ENCODE data around the gene ACOT6. TPM values are rescaled to one million over a fixed set of nuclear protein-coding genes. Genes with fewer than 3 reads are reported as not detected.
"Not testable (repeated sequence)": the region's sequence is repeated elsewhere in the genome, so short reads cannot be mapped to it uniquely, and the experiment has no call there.

The ACOT6 gene
- total RNA-seq, 1 donor from 2014 or later, result not detected

DNA sequence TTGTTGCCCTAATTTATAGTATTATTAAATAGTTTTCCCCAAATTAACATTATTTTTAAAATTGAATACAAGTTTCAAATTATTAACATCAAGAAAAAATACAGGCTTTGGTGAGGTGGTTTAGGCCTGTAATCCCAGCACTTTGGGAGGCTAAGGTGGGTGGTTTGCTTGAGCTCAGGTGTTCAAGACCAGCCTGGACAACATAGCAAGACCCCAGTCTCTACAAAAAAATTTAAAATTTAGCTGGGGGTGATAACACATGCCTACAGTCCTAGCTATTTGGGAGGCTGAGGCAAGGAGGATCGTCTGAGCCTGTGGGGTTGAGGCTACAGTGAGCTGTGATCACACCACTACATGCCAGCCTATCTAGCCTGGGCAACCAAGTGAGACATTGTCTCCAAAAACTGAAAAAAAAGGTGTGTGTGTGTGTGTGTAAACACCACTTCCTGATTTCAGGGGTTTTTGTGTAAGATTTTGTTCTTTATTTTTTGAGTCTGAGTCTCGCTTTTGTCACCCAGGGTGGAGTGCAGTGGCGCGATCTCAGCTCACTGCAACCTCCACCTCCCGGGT lies 28.6 kb downstream of the ACOT6 start:
- TF ChIP-seq, protein P1, sequence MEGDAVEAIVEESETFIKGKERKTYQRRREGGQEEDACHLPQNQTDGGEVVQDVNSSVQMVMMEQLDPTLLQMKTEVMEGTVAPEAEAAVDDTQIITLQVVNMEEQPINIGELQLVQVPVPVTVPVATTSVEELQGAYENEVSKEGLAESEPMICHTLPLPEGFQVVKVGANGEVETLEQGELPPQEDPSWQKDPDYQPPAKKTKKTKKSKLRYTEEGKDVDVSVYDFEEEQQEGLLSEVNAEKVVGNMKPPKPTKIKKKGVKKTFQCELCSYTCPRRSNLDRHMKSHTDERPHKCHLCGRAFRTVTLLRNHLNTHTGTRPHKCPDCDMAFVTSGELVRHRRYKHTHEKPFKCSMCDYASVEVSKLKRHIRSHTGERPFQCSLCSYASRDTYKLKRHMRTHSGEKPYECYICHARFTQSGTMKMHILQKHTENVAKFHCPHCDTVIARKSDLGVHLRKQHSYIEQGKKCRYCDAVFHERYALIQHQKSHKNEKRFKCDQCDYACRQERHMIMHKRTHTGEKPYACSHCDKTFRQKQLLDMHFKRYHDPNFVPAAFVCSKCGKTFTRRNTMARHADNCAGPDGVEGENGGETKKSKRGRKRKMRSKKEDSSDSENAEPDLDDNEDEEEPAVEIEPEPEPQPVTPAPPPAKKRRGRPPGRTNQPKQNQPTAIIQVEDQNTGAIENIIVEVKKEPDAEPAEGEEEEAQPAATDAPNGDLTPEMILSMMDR (IDR thresholded peaks at IDR 0.05), result no peak
- intact Hi-C loops (cut with DNase I), result no loop called here
- peaks cover 14% of the 10 kb centered on the region for H3K4me1 ChIP-seq
- ATAC-seq (no peak), DNase-seq (no peak)
- H3K27me3 ChIP-seq (ENCODE audit: low read depth), result no peaks in the 10 kb centered on the region
- H3K9me3 ChIP-seq, result no peaks in the 10 kb centered on the region
- no peak overlapping the region for H3K27ac ChIP-seq
- no peaks in the 10 kb centered on the region for H3K36me3 ChIP-seq
- no peak overlapping the region for H3K4me3 ChIP-seq

DNA sequence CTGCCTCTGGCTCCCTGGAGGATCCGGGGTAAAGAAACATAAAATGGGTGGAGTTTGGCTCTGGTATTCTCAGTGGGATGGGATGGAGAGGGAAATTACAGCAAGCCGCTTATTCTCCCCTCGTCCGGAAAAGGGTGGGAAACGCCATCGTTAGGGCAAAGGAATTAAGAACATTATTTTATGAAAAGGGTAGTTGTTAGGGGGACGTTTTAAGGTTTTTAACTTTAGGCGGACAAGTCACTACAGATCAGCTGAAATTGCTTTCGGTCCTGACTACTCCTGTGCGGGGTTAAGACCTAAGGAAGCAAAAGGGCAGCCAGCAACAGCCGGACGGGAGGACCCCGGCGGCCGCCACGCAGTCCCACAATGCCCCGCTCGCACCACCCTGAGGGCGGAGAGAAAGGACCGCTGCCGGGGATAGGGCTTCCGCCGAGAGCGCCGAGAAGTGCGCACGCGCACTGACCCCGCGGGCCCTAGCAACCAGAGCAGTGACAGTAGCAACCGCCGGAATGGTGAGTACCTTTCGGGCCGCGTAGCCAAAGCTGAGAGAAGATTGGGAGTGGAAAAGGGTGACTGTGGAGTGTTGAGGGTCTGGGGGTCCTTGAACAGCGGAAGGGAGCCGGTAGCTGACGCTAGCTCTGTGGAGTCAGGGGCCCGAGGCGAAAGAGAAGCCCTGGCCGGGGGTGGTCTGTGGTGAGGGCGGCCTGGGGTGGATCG lies 32.4 kb downstream of the ACOT6 start, which contains the start of gene DNAL1:
Gene DNAL1 (plus strand): TSS at position 456 of the 717 bp plus-strand sequence. CDS start 54 bp downstream, at position 510.
- TF ChIP-seq, protein P1 (IDR thresholded peaks at IDR 0.05), result no peak
- Histone ChIP-seq H3K27ac (peak within 1 kb of the TSS; percentile 85), H3K4me1 (peaks cover 15% of the 10 kb centered on the region), H3K9me3 (no peaks in the 10 kb centered on the region), H3K27me3 (ENCODE audit: low read depth) (no peaks in the 10 kb centered on the region), H3K4me3 (peak within 1 kb of the TSS; percentile 90), H3K36me3 (no peaks in the 10 kb centered on the region)
- intact Hi-C loops (cut with DNase I), result no loop called here
- DNase-seq (peak; percentile 96), ATAC-seq (peak; percentile 99 to 100)

DNA sequence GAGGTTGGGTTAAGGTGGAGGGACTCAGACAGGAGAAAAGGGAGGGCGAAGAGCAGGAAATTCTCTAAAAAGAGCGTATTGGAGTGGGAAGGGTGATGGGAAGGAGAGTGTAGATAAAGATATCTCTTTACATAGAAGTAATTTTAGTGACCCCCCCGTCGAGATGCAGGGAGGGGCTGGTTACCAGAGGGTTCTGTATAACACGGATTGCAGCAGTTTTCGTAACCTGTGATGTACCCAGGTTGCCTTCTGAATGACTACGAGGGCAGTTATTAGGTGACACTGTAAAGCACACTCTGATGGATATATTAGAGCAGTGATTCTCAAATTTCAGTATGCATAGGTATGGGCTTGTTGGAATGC lies 32.9 kb downstream of the ACOT6 start:
- H3K27ac ChIP-seq, result peak overlapping the region; percentile 85
- DNase-seq (no peak), ATAC-seq (no peak)
- H3K36me3 ChIP-seq, result no peaks in the 10 kb centered on the region
- H3K27me3 ChIP-seq (ENCODE audit: low read depth), result no peaks in the 10 kb centered on the region
- peaks cover 15% of the 10 kb centered on the region for H3K4me1 ChIP-seq
- no peaks in the 10 kb centered on the region for H3K9me3 ChIP-seq
- H3K4me3 ChIP-seq, result peak overlapping the region; percentile 90
- TF ChIP-seq, protein P1 (IDR thresholded peaks at IDR 0.05), result no peak
- intact Hi-C loops (cut with DNase I), result no loop called here

DNA sequence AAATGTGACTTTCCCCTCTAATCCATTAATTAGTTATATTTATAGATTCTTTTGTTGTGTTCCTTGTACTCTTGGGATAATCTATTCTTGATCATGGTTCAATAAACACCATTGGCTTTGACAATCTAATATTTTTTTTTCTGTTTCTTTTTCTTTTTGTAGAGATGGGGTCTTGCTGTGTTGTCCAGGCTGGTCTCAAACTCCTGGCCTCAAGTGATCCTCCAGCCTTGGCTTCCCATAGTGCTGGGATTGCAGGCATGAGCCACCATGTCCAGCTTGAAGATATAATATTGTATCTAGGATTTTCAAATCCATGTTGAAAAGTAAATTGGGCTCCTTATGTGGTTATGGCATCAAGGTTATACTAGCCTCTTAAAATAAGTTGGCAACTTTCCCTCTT lies 38.7 kb downstream of the ACOT6 start:
- Histone ChIP-seq H3K27ac (no peak overlapping the region), H3K27me3 (ENCODE audit: low read depth) (no peaks in the 10 kb centered on the region), H3K36me3 (peaks cover 27% of the 10 kb centered on the region), H3K4me1 (peaks cover under 1% of the 10 kb centered on the region), H3K4me3 (no peak overlapping the region), H3K9me3 (no peaks in the 10 kb centered on the region)
- intact Hi-C loops (cut with DNase I), result no loop called here
- DNase-seq (no peak), ATAC-seq (no peak)
- TF ChIP-seq, protein P1 (IDR thresholded peaks at IDR 0.05), result no peak

DNA sequence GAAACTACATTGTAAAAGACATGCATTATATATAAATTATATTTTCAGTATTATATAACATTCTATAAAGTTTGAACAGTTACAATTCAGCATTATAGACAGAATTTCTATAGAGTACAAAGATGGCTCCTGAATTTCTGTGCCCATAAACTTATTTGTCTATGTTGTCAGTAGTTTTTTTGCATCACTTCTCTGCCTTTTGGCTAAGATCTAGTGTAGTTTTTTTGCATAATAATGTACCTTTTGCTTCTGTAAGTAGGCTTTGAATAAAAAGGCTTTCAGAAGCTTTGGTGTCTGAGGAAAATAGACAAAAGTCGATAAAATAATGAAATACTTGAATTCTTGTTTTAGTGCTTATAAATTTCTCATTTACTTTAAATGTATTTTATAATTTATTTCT lies 43.5 kb downstream of the ACOT6 start:
- TF ChIP-seq, protein P1 (IDR thresholded peaks at IDR 0.05), result no peak
- H3K9me3 ChIP-seq, result no peaks in the 10 kb centered on the region
- no peaks in the 10 kb centered on the region for H3K4me1 ChIP-seq
- H3K27ac ChIP-seq, result no peak overlapping the region
- no peaks in the 10 kb centered on the region for H3K27me3 ChIP-seq (ENCODE audit: low read depth)
- intact Hi-C loops (cut with DNase I), result no loop called here
- DNase-seq (no peak), ATAC-seq (no peak)
- peaks cover 55% of the 10 kb centered on the region for H3K36me3 ChIP-seq
- no peak overlapping the region for H3K4me3 ChIP-seq

DNA sequence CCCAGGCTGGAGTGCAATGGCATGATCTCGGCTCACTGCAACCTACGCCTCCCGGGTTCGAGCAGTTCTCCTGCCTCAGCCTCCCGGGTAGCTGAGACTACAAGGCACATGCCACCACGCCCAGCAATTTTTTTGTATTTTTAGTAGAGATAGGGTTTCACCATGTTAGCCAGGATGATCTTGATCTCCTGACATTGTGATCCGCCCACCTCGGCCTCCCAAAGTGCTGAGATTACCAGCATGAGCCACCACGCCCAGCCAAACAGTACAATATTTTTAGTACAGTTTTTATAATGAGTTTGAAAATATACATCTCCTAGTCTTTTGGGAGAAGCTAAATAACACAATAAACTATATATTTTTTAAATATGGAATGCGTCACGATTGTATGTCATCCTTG lies 46.9 kb downstream of the ACOT6 start:
- H3K36me3 ChIP-seq, result peaks cover 36% of the 10 kb centered on the region
- H3K4me3 ChIP-seq; H3K27me3 ChIP-seq (ENCODE audit: low read depth); H3K9me3 ChIP-seq; intact Hi-C loops (cut with DNase I); H3K4me1 ChIP-seq; ATAC-seq; DNase-seq; H3K27ac ChIP-seq: not testable (repeated sequence)

Measured in lower lobe of right lung (tissue), 2 donors.